Motor neuron (in vitro differentiated cells): ENCODE results near the gene CCDC12. TPM values are rescaled to one million over a fixed set of nuclear protein-coding genes. Genes with fewer than 3 reads are reported as not detected.

ENCODE experiments used
- ATAC-seq, 8 experiments: fragments of 200-7000 bp; cut with Tn5 transposase; replicated peaks in 6 of 8; 2 replicates each; pipeline ENCODE4 v1.8.0; 2021; ENCODE audit warnings: mild to moderate bottlenecking in 8 of 8, moderate library complexity in 8 of 8
- H3K27ac ChIP-seq, 2 donors: fragments of 250-450 bp; sonication (Bioruptor Pico); 2 replicates each; pipeline ENCODE4 v1.9.0; 2021; ENCODE audit warnings: antibody characterized with exemption in 2 of 2, mild to moderate bottlenecking in 2 of 2, moderate library complexity in 1 of 2
- H3K4me1 ChIP-seq, 2 donors: fragments of 250-450 bp; sonication (Bioruptor Pico); replicated peaks in 1 of 2; 2 replicates each; pipeline ENCODE4 v1.6.1; 2021; ENCODE audit warnings: antibody characterized with exemption in 2 of 2, mild to moderate bottlenecking in 2 of 2, moderate library complexity in 1 of 2
- H3K4me3 ChIP-seq, 5 donors: fragments of 250-450 bp; sonication (Bioruptor Pico); 2 replicates each; pipeline ENCODE4 v1.9.0; 2021; ENCODE audit warnings: antibody characterized with exemption in 5 of 5, mild to moderate bottlenecking in 5 of 5, moderate library complexity in 4 of 5
- WGBS, 10 experiments: fragments of 450-650 bp; shearing (Covaris generic); methylation state at CpG; one replicate each; pipeline ENCODE4 v1.0.0; 2022; 5-methylcytosine and 5-hydroxymethylcytosine counted together
- in situ Hi-C, 9 experiments: fragments of 400-800 bp; cut with MboI; loops; one replicate each; pipeline ENCODE4 v1.15.0; 2021; ENCODE audit warnings: low sequenced_read_pairs in 9 of 9, low pct_unique_long_range_greater_than_20kb in 2 of 9; ENCODE audit not compliant: unreplicated experiment in 9 of 9
- total RNA-seq, 8 experiments: library from RNA; unstranded; fragments of 300-600 nt; gene quantifications; 2 replicates each; pipeline versions ENCODE4 v1.2.3 to v1.2.4, GENCODE V29; 2022

Gene CCDC12
- total RNA-seq, 8 experiments from 2014 or later: 47.1 to 65.4 (median 53.0) TPM

DNA sequence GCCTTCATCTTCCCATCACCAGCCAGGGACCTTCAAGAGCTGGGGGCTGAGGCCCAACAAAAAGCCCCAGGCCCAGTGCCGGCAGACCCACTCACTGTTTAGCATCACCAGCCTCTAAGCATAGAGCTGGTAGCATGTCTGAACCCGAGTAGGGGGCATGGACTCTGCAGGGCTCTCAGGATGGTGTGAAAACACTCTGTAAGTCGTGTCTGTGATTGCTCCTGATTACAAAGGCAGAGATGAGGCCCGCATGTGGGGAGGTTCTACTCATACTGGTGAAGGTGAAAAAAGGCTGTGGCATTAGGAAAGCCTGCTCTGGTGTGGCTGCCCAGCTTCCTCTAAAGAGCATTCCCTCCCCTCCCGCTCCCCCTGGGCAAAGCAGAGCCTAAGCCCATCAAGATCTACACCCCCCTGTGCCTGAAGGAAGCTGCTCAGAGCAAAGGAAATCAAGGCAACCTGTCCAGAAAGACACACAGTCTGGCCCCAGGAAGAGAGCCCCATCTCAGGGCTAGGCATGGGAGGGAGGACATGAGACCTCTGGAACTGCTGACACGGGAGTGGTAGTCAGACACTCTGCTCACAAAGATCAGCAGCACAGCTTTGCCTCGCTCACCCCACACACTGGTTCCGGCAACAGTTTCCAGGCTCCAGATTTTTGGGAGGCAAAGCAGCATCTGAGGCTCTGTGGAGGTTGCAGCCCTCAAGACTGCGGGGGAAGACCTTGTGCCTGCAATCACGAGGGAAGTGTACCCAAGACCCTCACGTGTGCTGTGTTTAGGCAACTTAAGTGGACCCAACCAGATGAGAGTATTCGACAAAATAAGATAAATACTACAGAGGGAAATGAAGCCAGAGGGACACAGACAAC is 36.7 kb downstream of the CCDC12 start:
- no peak for ATAC-seq
- in situ Hi-C loops: no loop called here
- WGBS, 10 experiments: 40 to 93% (median 83%) methylated on average over 1 to 5 of the region's 12 CpGs; no CpG with 5 or more reads in 3 of the 10 experiments
- no peak overlapping the region for H3K4me3 ChIP-seq
- no peak overlapping the region for H3K27ac ChIP-seq
- H3K4me1 ChIP-seq: peaks cover 3 to 26% of the 10 kb centered on the region in 2 donors

DNA sequence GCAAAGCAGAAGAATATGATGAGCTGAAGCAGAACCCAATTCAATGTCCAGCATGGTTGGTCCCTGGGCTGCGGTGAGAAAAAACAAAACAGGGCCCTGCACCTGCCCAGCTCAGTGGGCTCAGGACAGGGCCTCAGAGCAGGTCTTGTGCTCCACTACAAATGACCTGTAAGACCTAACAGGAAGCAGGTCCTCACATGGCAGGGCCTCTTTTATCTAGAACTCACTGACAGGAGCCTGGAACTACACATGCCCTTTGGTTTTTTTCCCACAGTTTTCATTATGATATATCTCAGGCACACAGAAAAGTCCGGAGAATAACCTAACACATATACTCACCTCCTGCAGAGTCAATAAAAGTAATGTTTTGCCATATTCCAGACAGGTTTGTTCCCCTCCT is 38.4 kb downstream of the CCDC12 start:
- in situ Hi-C loops: no loop called here
- WGBS, 10 experiments: 33 to 100% (median 97%) methylated on average over 1 to 2 of the region's 2 CpGs; no CpG with 5 or more reads in 2 of the 10 experiments
- Histone ChIP-seq H3K27ac (no peak overlapping the region), H3K4me3 (no peak overlapping the region), H3K4me1 (peaks cover 3 to 9% of the 10 kb centered on the region in 2 donors)
- ATAC-seq: no peak

DNA sequence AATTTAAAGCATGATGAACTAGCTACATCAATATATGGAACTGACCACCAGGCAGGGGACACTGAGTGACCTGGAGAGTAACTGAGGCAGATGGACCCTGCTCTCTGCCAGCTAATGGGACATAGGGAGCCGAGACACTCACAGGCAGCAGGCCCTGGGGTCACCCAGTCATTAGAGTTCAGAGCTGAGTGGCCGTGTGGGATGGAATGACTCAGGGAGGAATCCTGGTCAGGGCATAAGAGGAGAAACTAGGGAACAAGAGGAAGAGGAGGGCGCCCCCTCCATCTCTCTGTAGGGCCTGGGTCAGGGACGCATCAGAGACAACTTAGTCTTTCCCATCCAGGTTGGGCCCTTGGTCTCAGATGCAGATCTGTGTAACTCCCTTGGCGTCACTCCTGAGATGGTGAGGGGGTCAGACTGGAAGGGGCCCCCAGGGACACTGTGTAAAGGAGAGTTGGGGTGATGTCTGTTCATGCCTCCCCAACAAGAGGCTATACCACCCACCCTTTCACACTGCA is 39.8 kb downstream of the CCDC12 start:
- Histone ChIP-seq H3K4me1 (peaks cover 10 to 19% of the 10 kb centered on the region in 2 donors), H3K27ac (no peak overlapping the region), H3K4me3 (no peak overlapping the region)
- WGBS, 10 experiments: 90 to 96% (median 95%) methylated on average over 2 to 4 of the region's 5 CpGs; no CpG with 5 or more reads in 7 of the 10 experiments
- in situ Hi-C loops: no loop called here
- no peak for ATAC-seq

DNA sequence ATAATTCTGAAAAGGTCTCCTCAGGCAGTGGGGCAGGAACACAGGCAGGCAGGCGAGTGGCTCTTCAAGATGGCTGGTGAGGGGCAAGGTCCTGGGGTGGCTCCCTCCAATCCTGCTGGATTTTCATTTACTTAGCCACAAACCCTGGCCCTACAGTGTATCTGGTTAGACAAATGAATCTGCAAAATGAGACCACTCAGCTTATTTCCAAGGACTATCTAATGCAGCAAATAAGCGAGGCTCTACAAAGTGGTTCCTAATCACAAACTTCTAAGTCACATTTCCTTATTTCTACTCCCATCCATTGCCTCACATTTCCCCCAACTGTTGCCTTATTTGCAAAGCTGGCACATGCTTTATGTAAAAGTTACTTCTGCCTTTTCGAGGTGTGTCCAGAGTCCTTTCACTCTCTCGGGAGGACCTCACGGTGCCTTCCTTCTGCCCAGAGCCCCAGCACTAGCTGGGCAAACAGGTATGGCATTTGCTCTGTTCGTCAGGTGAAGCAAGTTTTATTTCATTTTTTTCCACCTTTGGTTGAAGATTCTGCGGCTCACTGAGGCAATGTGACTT is 40.5 kb downstream of the CCDC12 start:
- Histone ChIP-seq H3K4me3 (no peak overlapping the region), H3K4me1 (peaks cover 16 to 23% of the 10 kb centered on the region in 2 donors), H3K27ac (no peak overlapping the region)
- in situ Hi-C loops: no loop called here
- ATAC-seq: no peak
- WGBS, 10 experiments: 54 to 95% (median 83%) methylated on average over 1 to 7 of the region's 7 CpGs; no CpG with 5 or more reads in 1 of the 10 experiments

- Histone ChIP-seq H3K4me1 (peaks cover 16 to 23% of the 10 kb centered on the region in 2 donors), H3K4me3 (no peak overlapping the region), H3K27ac (no peak overlapping the region)
- peak; percentile 22 to 100 (median 99) for ATAC-seq
- in situ Hi-C loops: no loop called here
- 14 to 100% (median 86%) methylated on average over 1 to 4 of the region's 7 CpGs; no CpG with 5 or more reads in 4 of the 10 experiments for WGBS, 10 experiments
Measured at GRCh38 chr3:46935168-46935858, 41.2 kb downstream of the CCDC12 start.

GRCh38 chr3:46934498-46935167 is 41.9 kb downstream of the CCDC12 start:
- in situ Hi-C loops: no loop called here
- peaks cover 16 to 23% of the 10 kb centered on the region in 2 donors for H3K4me1 ChIP-seq
- no peak overlapping the region for H3K4me3 ChIP-seq
- H3K27ac ChIP-seq: no peak overlapping the region
- ATAC-seq: peak in 6 of 8 experiments; percentile 8 to 40 (median 16)
- WGBS, 10 experiments: 11 to 100% (median 96%) methylated on average over 2 to 8 of the region's 8 CpGs; no CpG with 5 or more reads in 6 of the 10 experiments

DNA sequence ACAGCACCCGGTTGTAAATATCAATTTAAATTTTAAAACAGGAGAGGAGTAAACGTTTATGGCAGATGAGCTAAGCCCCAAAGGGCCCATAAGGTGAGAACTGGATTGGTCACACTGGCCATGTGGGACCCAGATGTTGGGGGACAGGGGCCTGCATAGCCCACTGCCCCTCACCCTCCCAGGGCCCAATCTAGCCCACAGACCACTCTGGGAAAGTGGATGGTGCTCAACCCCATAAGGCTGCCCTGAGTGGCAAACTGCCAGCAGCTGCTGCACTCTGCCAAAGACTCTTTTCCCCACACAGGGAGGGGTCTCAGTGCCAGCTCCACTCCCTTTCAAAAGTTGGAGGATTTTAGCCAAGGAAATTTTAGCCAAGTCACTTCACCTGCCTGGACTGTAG is 42.5 kb downstream of the CCDC12 start:
- 0 to 60% (median 10%) methylated on average over 1 to 2 of the region's 2 CpGs; no CpG with 5 or more reads in 4 of the 10 experiments for WGBS, 10 experiments
- no peak overlapping the region for H3K27ac ChIP-seq

DNA sequence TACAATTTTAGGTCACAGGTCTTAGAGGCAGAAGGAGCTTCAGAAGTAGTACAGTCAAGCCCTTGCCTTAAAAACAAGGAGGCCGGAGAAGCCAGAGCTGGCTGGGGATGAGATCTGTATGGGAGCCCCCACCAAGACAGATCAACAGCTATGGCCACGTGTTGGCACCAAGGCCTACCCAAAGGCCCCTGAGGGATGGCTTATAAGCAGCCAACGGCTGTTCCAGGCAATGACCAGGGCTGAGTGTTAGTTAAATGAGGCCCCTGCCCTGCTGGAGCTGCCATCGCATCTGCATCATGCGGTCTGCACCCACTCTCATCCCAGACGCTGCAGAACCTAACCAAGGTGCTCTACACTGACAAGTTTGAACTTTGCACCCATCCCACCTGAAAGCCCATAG is 43.3 kb downstream of the CCDC12 start:
- no peak overlapping the region for H3K4me3 ChIP-seq
- in situ Hi-C loops: no loop called here
- H3K27ac ChIP-seq: no peak overlapping the region
- H3K4me1 ChIP-seq: peaks cover 16 to 23% of the 10 kb centered on the region in 2 donors
- no peak for ATAC-seq
- WGBS, 10 experiments: 50 to 100% (median 83%) methylated on average over 1 to 5 of the region's 6 CpGs; no CpG with 5 or more reads in 4 of the 10 experiments

More for the DNA sequence above, 42.5 kb downstream of the CCDC12 start:
- Histone ChIP-seq H3K4me3 (no peak overlapping the region), H3K4me1 (peaks cover 16 to 23% of the 10 kb centered on the region in 2 donors)
- peak in 3 of 8 experiments; percentile 2 to 38 (median 6) for ATAC-seq
- in situ Hi-C loops: no loop called here

- WGBS, 10 experiments: 14 to 100% (median 88%) methylated on average over 1 to 6 of the region's 7 CpGs; no CpG with 5 or more reads in 2 of the 10 experiments
- H3K27ac ChIP-seq: no peak overlapping the region
- H3K4me3 ChIP-seq: no peak overlapping the region
- ATAC-seq: no peak
- peaks cover 16 to 23% of the 10 kb centered on the region in 2 donors for H3K4me1 ChIP-seq
- in situ Hi-C loops: no loop called here
Measured at GRCh38 chr3:46932455-46933225, 43.9 kb downstream of the CCDC12 start.

DNA sequence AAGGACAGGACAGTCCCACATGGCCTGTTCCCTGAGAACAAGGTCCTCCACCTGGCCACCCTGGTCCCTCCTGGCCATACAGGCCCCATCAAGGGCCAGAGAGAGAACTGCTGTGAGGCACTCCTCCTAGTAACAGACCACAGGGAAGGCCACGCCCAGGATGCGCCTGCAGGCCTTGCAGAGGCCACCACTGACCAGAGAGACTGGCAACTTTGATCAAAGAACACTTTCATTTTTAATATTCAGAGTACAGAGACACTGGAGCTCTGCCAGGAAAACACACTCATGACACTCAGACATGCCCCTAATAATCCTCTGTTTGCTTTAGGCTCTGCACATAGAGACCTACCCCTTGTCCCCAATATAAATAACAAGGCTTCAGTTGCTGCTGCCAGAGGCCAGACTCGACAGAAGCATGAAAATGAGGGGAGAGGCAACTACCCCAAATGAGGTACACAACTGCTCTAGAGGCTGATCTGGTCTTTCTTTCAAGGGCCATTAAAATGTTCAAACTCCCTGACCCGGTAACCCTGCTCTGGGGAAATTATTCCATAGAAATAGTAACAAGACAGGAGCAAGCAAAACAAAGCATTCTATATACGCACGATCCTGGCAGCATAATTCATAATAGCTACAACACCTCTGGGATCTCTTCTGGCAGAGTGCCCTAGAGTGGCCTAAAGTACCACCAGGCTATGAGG is 44.8 kb downstream of the CCDC12 start:
- ATAC-seq: peak in 3 of 8 experiments; percentile 50 to 59 (median 58)
- in situ Hi-C loops: no loop called here
- Histone ChIP-seq H3K27ac (peak overlapping the region in 1 of 2 donors; percentile 45), H3K4me1 (peaks cover 16 to 23% of the 10 kb centered on the region in 2 donors), H3K4me3 (no peak overlapping the region)
- 16 to 100% (median 67%) methylated on average over 1 to 5 of the region's 6 CpGs; no CpG with 5 or more reads in 1 of the 10 experiments for WGBS, 10 experiments

GRCh38 chr3:46930945-46931403 is 45.6 kb downstream of the CCDC12 start:
- 0 to 100% (median 94%) methylated on average over 1 to 3 of the region's 3 CpGs; no CpG with 5 or more reads in 1 of the 10 experiments for WGBS, 10 experiments
- Histone ChIP-seq H3K27ac (no peak overlapping the region), H3K4me3 (no peak overlapping the region), H3K4me1 (peaks cover 16 to 22% of the 10 kb centered on the region in 2 donors)
- ATAC-seq: peak in 1 of 8 experiments; percentile 24
- in situ Hi-C loops: no loop called here
